Omental fat pad (tissue), 4 donors: ENCODE data around the gene MCCD1. TPM values are rescaled to one million over a fixed set of nuclear protein-coding genes. Genes with fewer than 3 reads are reported as not detected.

Experiments
- ATAC-seq: fragments of 150-250 bp; one replicate; pipeline ENCODE4 v1.9.1; 2016; ENCODE audit warnings: mild to moderate bottlenecking, moderate library complexity; ENCODE audit not compliant: low FRiP score
- DNase-seq: peaks from one replicate; pipeline ENCODE4 v3.0.0-alpha.2; 2019; ENCODE audit warnings: low spot score
- total RNA-seq, 4 donors: library from RNA; depleted of rRNA; stranded (reverse); fragments of >200 nt; gene quantifications; one replicate each; pipeline ENCODE4 v1.1.0, GENCODE V29; 2016
- TF ChIP-seq, protein P1 (sequence below), 3 donors: fragments of 450-650 bp; IDR thresholded peaks; one replicate each; pipeline ENCODE4 v1.5.1; 2016 to 2017; ENCODE audit warnings: antibody characterized with exemption in 3 of 3, mild to moderate bottlenecking in 3 of 3, moderate library complexity in 2 of 3

The MCCD1 gene
- total RNA-seq, 4 donors from 2014 or later, result not detected

DNA sequence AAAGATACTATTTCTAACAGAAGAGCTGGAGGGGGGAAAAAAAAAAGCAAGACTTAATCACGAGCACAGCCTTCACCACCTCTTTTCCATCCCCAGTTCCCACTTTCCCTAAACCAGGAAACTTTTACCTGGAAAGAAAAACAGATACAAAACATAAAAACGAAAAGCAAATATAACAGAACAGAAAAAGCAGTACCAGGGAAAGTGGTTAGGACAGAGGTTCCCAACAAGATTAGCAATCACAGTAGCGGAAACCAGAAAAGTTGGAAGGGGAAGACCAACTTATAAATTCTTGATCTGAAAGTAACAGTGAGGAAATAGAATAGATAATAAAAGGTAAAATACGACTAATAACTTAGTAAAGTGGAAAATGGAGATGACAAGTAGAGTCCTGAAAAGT is 11.9 kb downstream of the MCCD1 start:
- TF ChIP-seq, protein P1, sequence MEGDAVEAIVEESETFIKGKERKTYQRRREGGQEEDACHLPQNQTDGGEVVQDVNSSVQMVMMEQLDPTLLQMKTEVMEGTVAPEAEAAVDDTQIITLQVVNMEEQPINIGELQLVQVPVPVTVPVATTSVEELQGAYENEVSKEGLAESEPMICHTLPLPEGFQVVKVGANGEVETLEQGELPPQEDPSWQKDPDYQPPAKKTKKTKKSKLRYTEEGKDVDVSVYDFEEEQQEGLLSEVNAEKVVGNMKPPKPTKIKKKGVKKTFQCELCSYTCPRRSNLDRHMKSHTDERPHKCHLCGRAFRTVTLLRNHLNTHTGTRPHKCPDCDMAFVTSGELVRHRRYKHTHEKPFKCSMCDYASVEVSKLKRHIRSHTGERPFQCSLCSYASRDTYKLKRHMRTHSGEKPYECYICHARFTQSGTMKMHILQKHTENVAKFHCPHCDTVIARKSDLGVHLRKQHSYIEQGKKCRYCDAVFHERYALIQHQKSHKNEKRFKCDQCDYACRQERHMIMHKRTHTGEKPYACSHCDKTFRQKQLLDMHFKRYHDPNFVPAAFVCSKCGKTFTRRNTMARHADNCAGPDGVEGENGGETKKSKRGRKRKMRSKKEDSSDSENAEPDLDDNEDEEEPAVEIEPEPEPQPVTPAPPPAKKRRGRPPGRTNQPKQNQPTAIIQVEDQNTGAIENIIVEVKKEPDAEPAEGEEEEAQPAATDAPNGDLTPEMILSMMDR (IDR thresholded peaks at IDR 0.05), result no peak
- no peak for ATAC-seq
- no peak for DNase-seq

DNA sequence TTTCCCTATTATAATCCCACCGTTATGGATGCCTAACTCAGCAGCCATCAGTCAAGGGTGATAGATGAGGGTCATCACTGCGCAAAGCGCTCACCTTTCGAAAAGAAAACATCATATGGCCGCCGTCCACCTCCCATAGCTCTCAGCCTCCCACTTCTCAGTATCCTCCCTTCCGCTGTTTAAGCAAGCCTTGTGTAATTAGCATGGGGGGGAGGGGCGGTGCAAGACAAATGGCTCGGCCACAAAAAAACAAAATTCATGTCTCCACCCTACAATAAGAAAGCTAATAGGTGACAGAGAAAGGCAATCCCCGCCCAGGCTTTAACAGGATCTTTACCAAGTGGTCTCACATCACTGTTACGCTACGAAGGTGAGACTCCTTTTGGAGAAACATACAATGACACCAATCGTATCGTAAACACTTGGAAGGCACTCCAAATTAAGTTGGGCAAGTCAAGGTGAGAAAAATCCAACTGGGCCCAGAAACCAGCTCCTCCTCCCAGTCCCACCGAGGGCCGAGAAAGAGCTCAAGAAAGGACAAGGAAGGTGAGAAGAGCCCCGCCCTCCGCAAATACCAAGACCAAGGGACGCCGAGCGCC is 12.4 kb downstream of the MCCD1 start:
- ATAC-seq (no peak), DNase-seq (peak; percentile 54)

DNA sequence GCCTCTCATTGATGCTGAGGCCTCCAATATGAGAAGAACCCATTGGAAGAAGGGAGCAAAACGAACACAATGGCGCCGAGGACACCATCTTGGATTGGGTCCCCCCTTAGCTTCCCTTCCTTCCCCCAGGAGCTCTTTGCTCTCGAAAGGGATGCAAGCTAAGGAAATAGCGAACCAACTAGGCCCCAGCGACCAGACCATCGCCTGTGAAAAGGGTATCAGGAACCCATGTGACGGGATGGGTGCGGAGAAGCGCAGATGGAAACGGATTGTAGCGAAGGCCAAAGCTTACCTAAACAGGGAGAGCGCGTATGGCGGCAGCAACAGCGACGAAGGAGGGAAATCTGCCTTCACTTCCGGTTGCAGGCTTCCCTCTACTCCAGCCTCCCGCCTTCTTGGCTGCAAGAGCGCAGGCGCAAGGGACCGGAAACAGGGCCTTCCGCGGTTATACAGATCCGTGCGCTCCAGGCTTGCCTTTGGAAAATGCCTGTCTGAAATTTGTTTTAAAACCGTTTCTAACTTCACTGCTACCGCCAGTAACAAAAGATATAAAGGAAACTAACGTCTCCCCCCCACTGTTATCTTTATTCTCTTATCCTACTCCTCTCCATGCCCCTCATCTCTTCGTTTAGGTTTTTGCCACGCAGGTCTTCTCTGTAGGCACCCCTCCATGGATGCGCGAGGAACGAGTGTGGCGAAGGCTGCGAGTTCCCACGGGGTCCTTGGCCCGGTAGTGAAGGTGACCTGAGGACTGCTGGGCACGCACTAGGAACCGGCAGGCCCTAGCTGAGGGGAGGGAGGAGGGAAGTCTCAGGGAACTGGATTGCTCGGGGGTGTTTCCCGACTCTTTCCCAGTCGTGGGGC is 13.1 kb downstream of the MCCD1 start, which contains the start of gene DDX39B:
Gene DDX39B, minus strand, starts transcription at position 346 of the 864 bp plus-strand sequence. CDS start 1,471 bp downstream, outside the sequence.
- DNase-seq (peak; percentile 67), ATAC-seq (peak; percentile 91)
- TF ChIP-seq, protein P1 (IDR thresholded peaks at IDR 0.05), result no peak

More for the DNA sequence above, 12.4 kb downstream of the MCCD1 start:
- TF ChIP-seq, protein P1 (IDR thresholded peaks at IDR 0.05), result no peak

DNA sequence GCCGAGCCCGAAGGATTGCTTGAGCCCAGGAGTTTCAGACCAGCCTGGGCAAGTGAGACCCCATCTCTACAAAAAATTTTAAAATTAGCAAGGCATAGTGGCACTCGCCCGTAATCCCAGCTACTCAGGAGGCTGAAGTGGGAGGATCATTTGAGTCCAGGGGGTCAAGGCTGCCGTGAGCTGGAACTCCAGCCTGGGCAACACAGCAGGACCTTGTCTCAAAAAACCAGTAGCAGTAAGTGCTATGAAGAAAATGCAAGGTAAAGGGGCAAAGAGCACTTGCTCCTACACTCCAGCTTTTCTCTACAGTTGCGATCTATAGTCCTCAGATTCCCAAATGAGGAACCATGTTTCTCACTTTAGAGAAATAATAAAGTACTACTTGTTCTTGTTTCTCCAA is 14.9 kb downstream of the MCCD1 start:
- TF ChIP-seq, protein P1 (IDR thresholded peaks at IDR 0.05), result no peak
- DNase-seq (no peak), ATAC-seq (no peak)

DNA sequence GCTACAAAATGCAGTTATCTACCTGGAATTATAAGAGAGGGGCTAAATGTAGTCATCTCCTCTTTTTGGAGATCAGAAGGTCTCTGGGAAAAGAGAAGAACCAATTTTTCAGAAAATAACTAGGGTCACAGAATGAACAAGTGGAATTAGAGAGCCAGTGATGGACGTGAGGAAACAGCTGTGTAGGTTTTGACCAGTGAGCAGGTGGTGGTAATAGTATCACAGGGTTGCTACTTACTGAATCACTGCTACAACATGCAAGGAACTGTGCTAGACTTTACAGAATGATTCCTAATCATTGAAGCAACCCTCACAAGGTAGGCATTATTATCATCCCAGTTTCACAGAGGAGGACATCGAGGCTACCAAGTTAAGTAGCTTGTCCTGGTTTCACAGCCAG is 15.9 kb downstream of the MCCD1 start:
- DNase-seq, result no peak
- TF ChIP-seq, protein P1 (IDR thresholded peaks at IDR 0.05), result no peak
- no peak for ATAC-seq

DNA sequence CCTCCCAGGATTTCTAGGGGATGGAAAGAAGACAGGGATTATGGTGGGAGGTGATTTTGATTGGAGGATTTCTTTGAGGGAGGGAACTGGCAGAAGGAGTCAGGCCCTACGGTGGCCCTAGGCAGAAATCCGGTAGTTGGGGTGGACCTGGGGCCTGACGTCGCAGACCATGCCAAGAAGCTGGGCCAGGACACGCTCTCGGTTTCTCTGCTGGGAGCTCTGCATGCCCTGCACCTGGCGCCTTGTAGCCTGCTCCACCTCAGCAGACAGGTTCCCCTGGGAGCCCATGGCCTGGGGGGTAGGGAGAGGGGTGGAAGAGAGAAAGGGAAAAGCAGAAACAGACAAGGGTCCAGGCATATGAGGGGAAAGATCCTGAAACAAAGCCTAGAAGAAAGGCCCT is 16.5 kb downstream of the MCCD1 start:
- no peak for ATAC-seq
- TF ChIP-seq, protein P1 (IDR thresholded peaks at IDR 0.05), result no peak
- no peak for DNase-seq
